HepG2 (cell line): ENCODE results near the gene NFATC3. TPM values are rescaled to one million over a fixed set of nuclear protein-coding genes. Genes with fewer than 3 reads are reported as not detected.

ENCODE experiments used
- ATAC-seq: fragments of 200-7000 bp; cut with Tn5 transposase; 3 replicates; pipeline ENCODE4 v1.9.1; 2020; ENCODE audit warnings: mild to moderate bottlenecking, moderate library complexity
- BruUV-seq: library from RNA; stranded (reverse); fragments of 400-500 nt; replicated peaks from 2 replicates; lab custom pipeline; 2021; lab: Mats Ljungman, UMichigan
- CTCF ChIA-PET: fragments of 300-600 bp; formaldehyde crosslinking; extraction: SDS; loops from one replicate; lab custom pipeline; 2021; ENCODE audit warnings: low total read pairs, inconsistent platforms, low intra/inter-chr PET ratio; lab: Yijun Ruan, JAX
- POLR2A ChIA-PET: fragments of 350-600 bp; sonication (Branson Sonifier 250); formaldehyde crosslinking; loops from one replicate; lab custom pipeline; 2020; ENCODE audit warnings: antibody characterized with exemption, inconsistent platforms; lab: Yijun Ruan, JAX
- DNase-seq: peaks from one replicate; pipeline ENCODE4 v3.0.0-alpha.2; 2015; ENCODE audit warnings: low spot score
- FAIRE-seq: peaks from 3 replicates; lab custom pipeline; 2011; peaks lifted over from hg19 to GRCh38; lab: Jason Lieb, UNC
- H2AFZ ChIP-seq: one replicate; pipeline ENCODE4 v1.6.1; 2011; ENCODE audit warnings: low read length, inconsistent platforms
- H3K27ac ChIP-seq: fragments of 300-600 bp; 3 replicates; pipeline ENCODE4 v1.8.0; 2011; ENCODE audit warnings: mixed run types, mild to moderate bottlenecking, mixed read lengths, low read length, inconsistent platforms; ENCODE audit not compliant: insufficient read depth; ENCODE audit errors: extremely low read length
- H3K27me3 ChIP-seq, 2 experiments: fragments of 200-600 bp in 1 of 2; 2 replicates in 1 of 2; 3 replicates in 1 of 2; pipeline versions ENCODE4 v1.6.0 to v1.8.0; 2011; ENCODE audit warnings: low read length in 2 of 2, mild to moderate bottlenecking in 2 of 2, moderate library complexity in 2 of 2, inconsistent platforms in 1 of 2; ENCODE audit not compliant: insufficient read depth in 2 of 2, control insufficient read depth in 1 of 2
- H3K36me3 ChIP-seq, 2 experiments: fragments of 200-600 bp in 1 of 2; replicated peaks in 1 of 2; 2 replicates in 1 of 2; 3 replicates in 1 of 2; pipeline versions ENCODE4 v1.5.1 to v1.8.0; 2011; ENCODE audit warnings: low read length in 2 of 2, inconsistent platforms in 1 of 2; ENCODE audit not compliant: insufficient read depth in 2 of 2, control insufficient read depth in 1 of 2
- H3K4me1 ChIP-seq: 2 replicates; pipeline ENCODE4 v1.5.1; 2012; ENCODE audit warnings: low read length, inconsistent platforms; ENCODE audit not compliant: insufficient read depth
- H3K4me2 ChIP-seq: 2 replicates; pipeline ENCODE4 v1.6.0; 2011; ENCODE audit warnings: low read depth, low read length, inconsistent platforms
- H3K4me3 ChIP-seq, 3 experiments: fragments of 200-600 bp in 1 of 3; sonication (generic), shearing (Covaris generic) in 1 of 3; replicated peaks in 1 of 3; 2 replicates each; pipeline ENCODE4 v1.5.1; 2011 to 2016; ENCODE audit warnings: low read length in 3 of 3, inconsistent platforms in 2 of 3, low read depth in 2 of 3, mild to moderate bottlenecking in 2 of 3, control low read depth in 1 of 3, mixed read lengths in 1 of 3; ENCODE audit not compliant: insufficient read depth in 1 of 3
- H3K79me2 ChIP-seq: one replicate; pipeline ENCODE4 v1.6.1; 2011; ENCODE audit warnings: low read length, inconsistent platforms; ENCODE audit not compliant: insufficient read depth
- H3K9ac ChIP-seq: 2 replicates; pipeline ENCODE4 v1.6.0; 2011; ENCODE audit warnings: mild to moderate bottlenecking, low read depth, low read length, inconsistent platforms; ENCODE audit not compliant: insufficient read depth
- H3K9me3 ChIP-seq: 2 replicates; pipeline ENCODE4 v1.5.1; 2012; ENCODE audit warnings: mild to moderate bottlenecking, low read length
- H4K20me1 ChIP-seq: 2 replicates; pipeline ENCODE4 v1.6.0; 2011; ENCODE audit warnings: inconsistent platforms, mild to moderate bottlenecking, low read length, moderate library complexity; ENCODE audit not compliant: insufficient read depth
- ARID2 ChIP-seq: sonication (generic); formaldehyde crosslinking; IDR thresholded peaks from 2 replicates; pipeline ENCODE4 v1.8.1; 2022; ENCODE audit warnings: mild to moderate bottlenecking, missing genetic modification reagents, borderline replicate concordance
- BRCA1 ChIP-seq: sonication (generic); formaldehyde crosslinking; IDR thresholded peaks from 2 replicates; pipeline ENCODE4 v1.4.0; 2020; ENCODE audit warnings: missing genetic modification reagents
- ELF3 ChIP-seq: IDR thresholded peaks from 2 replicates; pipeline ENCODE4 v1.6.1; 2016; ENCODE audit warnings: missing genetic modification reagents, missing compliant biosample characterization
- HNRNPK ChIP-seq: fragments of 200-400 bp; formaldehyde crosslinking; IDR thresholded peaks from 2 replicates; pipeline ENCODE4 v1.6.1; 2018; ENCODE audit warnings: low read length, low read depth, moderate library complexity, mild to moderate bottlenecking; ENCODE audit not compliant: poor library complexity, severe bottlenecking
- TGIF2 ChIP-seq: IDR thresholded peaks from 2 replicates; pipeline ENCODE4 v1.6.1; 2016; ENCODE audit warnings: control low read depth, missing compliant biosample characterization
- ZNF101 ChIP-seq: sonication (generic); formaldehyde crosslinking; IDR thresholded peaks from 2 replicates; pipeline ENCODE4 v1.4.0; 2020; ENCODE audit warnings: mild to moderate bottlenecking, low read depth, missing genetic modification reagents, borderline replicate concordance
- ZNF20 ChIP-seq: sonication (generic); formaldehyde crosslinking; IDR thresholded peaks from 2 replicates; pipeline ENCODE4 v1.4.0; 2020; ENCODE audit warnings: mild to moderate bottlenecking, moderate library complexity, missing genetic modification reagents
- ZNF331 ChIP-seq: sonication (generic); formaldehyde crosslinking; IDR thresholded peaks from 2 replicates; pipeline ENCODE4 v1.4.0; 2020; ENCODE audit warnings: missing genetic modification reagents
- ZNF552 ChIP-seq: sonication (generic); formaldehyde crosslinking; IDR thresholded peaks from 2 replicates; pipeline ENCODE4 v1.9.0; 2022; ENCODE audit warnings: missing genetic modification reagents, mild to moderate bottlenecking, borderline replicate concordance
- WGBS: methylation state at CpG from one replicate; pipeline ENCODE4 v1.1.6; 2017; ENCODE audit warnings: low lambda C conversion rate; 5-methylcytosine and 5-hydroxymethylcytosine counted together
- in situ Hi-C: cut with HindIII; loops from 2 replicates; pipeline ENCODE4 v1.10.0; 2017; ENCODE audit warnings: low pct_unique_long_range_greater_than_20kb; ENCODE audit not compliant: extremely low pct_ligation_motif_present
- intact Hi-C: fragments of 100-400 bp; cut with micrococcal nuclease; formaldehyde crosslinking; loops from one replicate; pipeline ENCODE4 v1.10.0; 2022; ENCODE audit not compliant: unreplicated experiment
- polyA plus RNA-seq, 8 experiments: library from polyadenylated mRNA; depleted of rRNA in 3 of 8; stranded (reverse) in 7 of 8; unstranded in 1 of 8; fragments of >200 nt; fragmentation: Illumina TruSeq in 4 of 8; extraction: Trizol in 4 of 8; gene quantifications; 2 replicates each; pipeline versions ENCODE4 v1.2.1 to v1.2.3, GENCODE V29; 2011 to 2016; ENCODE audit warnings: low read depth in 4 of 8, missing spikeins in 1 of 8, mixed read lengths in 1 of 8; ENCODE audit not compliant: insufficient read depth in 1 of 8
- total RNA-seq, 5 experiments: library from RNA; depleted of rRNA; stranded (reverse); fragments of >200 nt; fragmentation: Illumina TruSeq; extraction: Trizol; gene quantifications; 2 replicates each; pipeline ENCODE4 v1.2.3, GENCODE V29; 2016; ENCODE audit warnings: low read depth in 1 of 5
- TF ChIP-seq, protein P1 (sequence below): sonication (generic); formaldehyde crosslinking; IDR thresholded peaks from 2 replicates; pipeline ENCODE4 v1.4.0; 2020; ENCODE audit warnings: missing genetic modification reagents
- TF ChIP-seq, protein P2 (sequence below): IDR thresholded peaks from 2 replicates; pipeline ENCODE4 v1.6.1; 2016; ENCODE audit warnings: missing genetic modification reagents, missing compliant biosample characterization

Gene NFATC3
- total and polyA plus RNA-seq, 2 of the 13 experiments (the other 11 are each of a cell fraction or from before 2014, with no cell fraction given), result 52.6 to 62.7 TPM

DNA sequence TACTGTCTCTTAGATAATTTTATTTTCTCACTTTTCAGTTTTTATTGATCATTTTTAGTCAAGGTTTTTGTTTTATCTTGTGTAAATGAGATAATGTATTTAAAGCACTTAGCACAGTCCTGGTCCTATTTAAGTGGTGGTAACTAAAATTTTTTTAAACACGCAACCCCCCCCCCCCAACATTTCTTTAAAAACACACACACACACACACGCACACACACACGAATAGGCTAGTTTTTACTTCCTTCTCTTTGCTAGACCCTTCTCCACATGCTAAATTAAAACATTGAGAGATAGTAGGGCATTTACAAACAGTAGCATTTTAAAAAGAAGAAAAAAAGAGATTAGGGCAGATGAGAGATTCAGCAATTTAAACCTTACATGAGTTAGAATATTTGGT, 5.0 kb downstream of the NFATC3 start:
- Histone ChIP-seq H3K36me3 (no peaks in the 10 kb centered on the region), H3K4me1 (peaks cover 73% of the 10 kb centered on the region), H3K9me3 (no peaks in the 10 kb centered on the region), H3K79me2 (peaks cover 95% of the 10 kb centered on the region), H3K27ac (peak overlapping the region; percentile 2), H3K9ac (no peak overlapping the region; the same call in 1 of the 2 replicates), H3K27me3 (no peaks in the 10 kb centered on the region; a peak in 1 of 5 replicates), H4K20me1 (peaks cover 72% of the 10 kb centered on the region), H3K4me3 (no peak overlapping the region), H3K4me2 (peak overlapping the region; percentile 52), H2AFZ (no peak overlapping the region)
- peak; percentile 62 for TF ChIP-seq HNRNPK
- no peak for TF ChIP-seq ZNF101 (CRISPR knock-in tag)
- TF ChIP-seq ELF3 (CRISPR knock-in tag), result 0 out of 2 replicates have a peak, but pooled peaks have one; percentile 12
- 48% methylated on average over 3 of the region's 3 CpGs for WGBS
- DNase-seq, result no peak
- ATAC-seq, result no peak
- FAIRE-seq, result no peak
- POLR2A ChIA-PET, result interaction anchor here (2.9 kb wide), 1 partner anchor 10 kb away, joined by 13 read pairs; no protein-coding TSS in a partner anchor
- BruUV-seq, result no TSS peak
- CTCF ChIA-PET, result no interaction called here
- intact Hi-C loops, result loop anchor here (10.0 kb wide), 1 partner anchor 65 kb away; no protein-coding TSS in a partner anchor
- in situ Hi-C loops, result no loop called here

DNA sequence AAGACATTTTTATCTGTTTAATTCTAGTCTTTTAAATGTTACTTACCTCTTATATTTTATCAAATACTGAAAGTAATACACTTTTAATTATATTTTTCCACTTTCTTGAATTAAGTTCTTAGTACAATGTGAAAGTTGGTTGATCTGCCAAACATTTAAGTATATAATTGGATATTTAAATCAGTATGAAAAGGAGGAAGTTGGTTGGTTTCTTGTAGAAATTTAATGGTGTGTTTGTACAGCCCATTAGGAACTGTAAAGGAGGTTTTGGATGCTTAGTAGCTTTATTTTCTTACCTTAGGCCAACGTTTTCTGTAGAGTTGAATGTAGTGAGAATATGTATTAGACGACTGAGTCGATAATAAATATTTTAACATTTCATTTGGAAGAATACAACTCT, 5.4 kb downstream of the NFATC3 start:
- in situ Hi-C loops (no loop called here), intact Hi-C loops (loop anchor here (10.0 kb wide), 1 partner anchor 64 kb away; no protein-coding TSS in a partner anchor)
- Histone ChIP-seq H3K4me3 (no peak overlapping the region), H2AFZ (no peak overlapping the region), H3K4me1 (peaks cover 77% of the 10 kb centered on the region), H3K9ac (no peak overlapping the region; the same call in 1 of the 2 replicates), H3K9me3 (no peaks in the 10 kb centered on the region), H4K20me1 (peaks cover 73% of the 10 kb centered on the region), H3K36me3 (no peaks in the 10 kb centered on the region), H3K27ac (peak overlapping the region; percentile 11), H3K27me3 (no peaks in the 10 kb centered on the region; a peak in 1 of 5 replicates), H3K4me2 (peak overlapping the region; percentile 52), H3K79me2 (peaks cover 98% of the 10 kb centered on the region)
- FAIRE-seq (no peak), DNase-seq (no peak)
- BruUV-seq, result no TSS peak
- WGBS, result 70% methylated on average over 3 of the region's 3 CpGs
- CTCF ChIA-PET, result no interaction called here
- TF ChIP-seq BRCA1 (CRISPR knock-in tag), result no peak
- no peak for TF ChIP-seq TGIF2 (CRISPR knock-in tag)
- TF ChIP-seq, protein P1, sequence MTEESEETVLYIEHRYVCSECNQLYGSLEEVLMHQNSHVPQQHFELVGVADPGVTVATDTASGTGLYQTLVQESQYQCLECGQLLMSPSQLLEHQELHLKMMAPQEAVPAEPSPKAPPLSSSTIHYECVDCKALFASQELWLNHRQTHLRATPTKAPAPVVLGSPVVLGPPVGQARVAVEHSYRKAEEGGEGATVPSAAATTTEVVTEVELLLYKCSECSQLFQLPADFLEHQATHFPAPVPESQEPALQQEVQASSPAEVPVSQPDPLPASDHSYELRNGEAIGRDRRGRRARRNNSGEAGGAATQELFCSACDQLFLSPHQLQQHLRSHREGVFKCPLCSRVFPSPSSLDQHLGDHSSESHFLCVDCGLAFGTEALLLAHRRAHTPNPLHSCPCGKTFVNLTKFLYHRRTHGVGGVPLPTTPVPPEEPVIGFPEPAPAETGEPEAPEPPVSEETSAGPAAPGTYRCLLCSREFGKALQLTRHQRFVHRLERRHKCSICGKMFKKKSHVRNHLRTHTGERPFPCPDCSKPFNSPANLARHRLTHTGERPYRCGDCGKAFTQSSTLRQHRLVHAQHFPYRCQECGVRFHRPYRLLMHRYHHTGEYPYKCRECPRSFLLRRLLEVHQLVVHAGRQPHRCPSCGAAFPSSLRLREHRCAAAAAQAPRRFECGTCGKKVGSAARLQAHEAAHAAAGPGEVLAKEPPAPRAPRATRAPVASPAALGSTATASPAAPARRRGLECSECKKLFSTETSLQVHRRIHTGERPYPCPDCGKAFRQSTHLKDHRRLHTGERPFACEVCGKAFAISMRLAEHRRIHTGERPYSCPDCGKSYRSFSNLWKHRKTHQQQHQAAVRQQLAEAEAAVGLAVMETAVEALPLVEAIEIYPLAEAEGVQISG (CRISPR knock-in tag), result no peak
- TF ChIP-seq, protein P2, sequence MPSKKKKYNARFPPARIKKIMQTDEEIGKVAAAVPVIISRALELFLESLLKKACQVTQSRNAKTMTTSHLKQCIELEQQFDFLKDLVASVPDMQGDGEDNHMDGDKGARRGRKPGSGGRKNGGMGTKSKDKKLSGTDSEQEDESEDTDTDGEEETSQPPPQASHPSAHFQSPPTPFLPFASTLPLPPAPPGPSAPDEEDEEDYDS (CRISPR knock-in tag), result no peak
- no peak for TF ChIP-seq ZNF331 (CRISPR knock-in tag)
- no peak for TF ChIP-seq ZNF552 (CRISPR knock-in tag)
- TF ChIP-seq ZNF20 (CRISPR knock-in tag), result no peak
- no peak for TF ChIP-seq ARID2 (CRISPR knock-in tag)
- TF ChIP-seq, all 625 proteins: peak for 0
- no peak for ATAC-seq
- POLR2A ChIA-PET, result interaction anchor here (0.6 to 2.9 kb wide), 2 partner anchors 10 to 235 kb away, joined by 3 to 13 read pairs; no protein-coding TSS in a partner anchor
